ENCODE data around the gene CNMD. TPM values are rescaled to one million over a fixed set of nuclear protein-coding genes. Genes with fewer than 3 reads are reported as not detected.

The CNMD gene
- total RNA-seq, 2 experiments from 2014 or later, result not detected

DNA sequence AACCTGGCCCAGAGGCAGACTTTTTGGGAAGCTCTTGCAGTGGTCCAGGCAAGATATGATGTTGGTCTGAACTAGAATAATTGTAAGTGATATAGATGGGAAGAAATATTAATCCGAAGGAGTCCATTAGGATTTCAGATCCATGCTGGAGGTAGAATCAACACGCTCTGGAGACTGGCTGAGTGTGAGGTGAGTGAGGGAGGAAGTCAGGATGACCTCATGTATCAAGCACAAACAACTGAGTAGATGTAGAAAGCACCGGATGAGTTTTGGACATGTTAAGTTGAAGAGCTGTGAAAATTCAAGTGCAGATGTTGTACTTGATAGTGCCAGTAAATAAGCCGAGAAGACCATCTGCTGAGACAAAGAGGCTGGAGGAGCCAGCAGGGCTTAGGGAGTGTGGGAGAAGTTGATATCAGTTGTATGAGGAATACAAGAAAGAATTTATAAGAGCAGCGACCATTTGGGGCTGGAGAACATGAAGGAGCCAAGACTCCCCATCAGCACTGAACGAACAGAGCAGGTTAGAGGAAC, 5.3 kb upstream of the CNMD start:
- CTCF ChIA-PET (ENCODE audit: unreplicated experiment), result no interaction called here
- Histone ChIP-seq H3K27ac (ENCODE audit: low read depth, low read length, poor library complexity, severe bottlenecking) (no peak overlapping the region), H3K9me3 (ENCODE audit: low read length) (no peaks in the 10 kb centered on the region), H3K36me3 (ENCODE audit: insufficient read depth, low read length) (no peaks in the 10 kb centered on the region), H3K4me3 (ENCODE audit: low read depth, low read length, poor library complexity, severe bottlenecking) (no peak overlapping the region), H2AFZ (ENCODE audit: low read length) (no peak overlapping the region), H4K20me1 (ENCODE audit: insufficient read depth, low read length) (no peaks in the 10 kb centered on the region), H3K9me2 (ENCODE audit: insufficient read depth, low read length) (no peaks in the 10 kb centered on the region), H3K79me2 (ENCODE audit: insufficient read depth, low read depth, low read length) (no peaks in the 10 kb centered on the region), H3K4me2 (ENCODE audit: low read length) (no peak overlapping the region), H3K4me1 (ENCODE audit: insufficient read depth, low read length, poor library complexity, severe bottlenecking) (no peaks in the 10 kb centered on the region)
- POLR2A ChIA-PET, result no interaction called here
- intact Hi-C loops (cut with micrococcal nuclease; ENCODE audit: unreplicated experiment), result no loop called here
- TF ChIP-seq, protein P1, sequence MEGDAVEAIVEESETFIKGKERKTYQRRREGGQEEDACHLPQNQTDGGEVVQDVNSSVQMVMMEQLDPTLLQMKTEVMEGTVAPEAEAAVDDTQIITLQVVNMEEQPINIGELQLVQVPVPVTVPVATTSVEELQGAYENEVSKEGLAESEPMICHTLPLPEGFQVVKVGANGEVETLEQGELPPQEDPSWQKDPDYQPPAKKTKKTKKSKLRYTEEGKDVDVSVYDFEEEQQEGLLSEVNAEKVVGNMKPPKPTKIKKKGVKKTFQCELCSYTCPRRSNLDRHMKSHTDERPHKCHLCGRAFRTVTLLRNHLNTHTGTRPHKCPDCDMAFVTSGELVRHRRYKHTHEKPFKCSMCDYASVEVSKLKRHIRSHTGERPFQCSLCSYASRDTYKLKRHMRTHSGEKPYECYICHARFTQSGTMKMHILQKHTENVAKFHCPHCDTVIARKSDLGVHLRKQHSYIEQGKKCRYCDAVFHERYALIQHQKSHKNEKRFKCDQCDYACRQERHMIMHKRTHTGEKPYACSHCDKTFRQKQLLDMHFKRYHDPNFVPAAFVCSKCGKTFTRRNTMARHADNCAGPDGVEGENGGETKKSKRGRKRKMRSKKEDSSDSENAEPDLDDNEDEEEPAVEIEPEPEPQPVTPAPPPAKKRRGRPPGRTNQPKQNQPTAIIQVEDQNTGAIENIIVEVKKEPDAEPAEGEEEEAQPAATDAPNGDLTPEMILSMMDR (conservative IDR thresholded peaks at IDR 0.05; ENCODE audit: low read length), result no peak
- no peak for TF ChIP-seq EZH2phosphoT487 (IDR thresholded peaks at IDR 0.05; ENCODE audit: borderline replicate concordance, low read depth, low read length)
- no peak for DNase-seq (ENCODE audit: low spot score)
- no TSS peak for BruUV-seq (replicated peaks)

DNA sequence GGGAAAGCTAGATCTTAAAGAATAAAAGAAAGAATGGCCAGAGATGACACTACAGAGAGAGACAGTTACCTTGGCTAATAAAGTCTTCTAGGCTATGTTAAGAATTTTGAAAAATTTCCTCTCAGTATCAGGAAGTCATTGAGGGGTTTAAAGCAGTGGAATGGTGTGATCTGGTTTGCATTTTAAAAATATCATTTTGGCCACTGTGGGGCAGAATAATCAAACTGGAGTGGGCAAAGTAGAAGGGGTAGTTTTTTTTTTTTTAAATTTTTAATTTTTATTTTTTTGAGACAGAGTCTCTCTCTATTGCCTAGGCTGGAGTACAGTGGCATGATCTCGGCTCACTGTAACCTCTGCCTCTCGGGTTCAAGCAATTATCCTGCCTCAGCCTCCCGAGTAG, 4.4 kb upstream of the CNMD start:
- Histone ChIP-seq H3K36me3 (ENCODE audit: insufficient read depth, low read length) (no peaks in the 10 kb centered on the region), H3K9me2 (ENCODE audit: insufficient read depth, low read length) (no peaks in the 10 kb centered on the region), H2AFZ (ENCODE audit: low read length) (no peak overlapping the region), H3K4me2 (ENCODE audit: low read length) (no peak overlapping the region), H3K4me1 (ENCODE audit: insufficient read depth, low read length, poor library complexity, severe bottlenecking) (no peaks in the 10 kb centered on the region), H3K27ac (ENCODE audit: low read depth, low read length, poor library complexity, severe bottlenecking) (no peak overlapping the region), H4K20me1 (ENCODE audit: insufficient read depth, low read length) (no peaks in the 10 kb centered on the region), H3K4me3 (ENCODE audit: low read depth, low read length, poor library complexity, severe bottlenecking) (no peak overlapping the region), H3K79me2 (ENCODE audit: insufficient read depth, low read depth, low read length) (no peaks in the 10 kb centered on the region), H3K9me3 (ENCODE audit: low read length) (no peaks in the 10 kb centered on the region)
- intact Hi-C loops (cut with micrococcal nuclease; ENCODE audit: unreplicated experiment), result no loop called here
- TF ChIP-seq, protein P1 (conservative IDR thresholded peaks at IDR 0.05; ENCODE audit: low read length), result peak; percentile 21; the same call in 1 of the 2 replicates
- no peak for TF ChIP-seq EZH2phosphoT487 (IDR thresholded peaks at IDR 0.05; ENCODE audit: borderline replicate concordance, low read depth, low read length)
- ChIA-PET POLR2A (interaction anchor here (0.8 kb wide), 1 partner anchor 12 kb away, joined by 3 read pairs; no protein-coding TSS in a partner anchor), CTCF (ENCODE audit: unreplicated experiment) (no interaction called here)
- no peak for DNase-seq (ENCODE audit: low spot score)
- BruUV-seq (replicated peaks), result no TSS peak

DNA sequence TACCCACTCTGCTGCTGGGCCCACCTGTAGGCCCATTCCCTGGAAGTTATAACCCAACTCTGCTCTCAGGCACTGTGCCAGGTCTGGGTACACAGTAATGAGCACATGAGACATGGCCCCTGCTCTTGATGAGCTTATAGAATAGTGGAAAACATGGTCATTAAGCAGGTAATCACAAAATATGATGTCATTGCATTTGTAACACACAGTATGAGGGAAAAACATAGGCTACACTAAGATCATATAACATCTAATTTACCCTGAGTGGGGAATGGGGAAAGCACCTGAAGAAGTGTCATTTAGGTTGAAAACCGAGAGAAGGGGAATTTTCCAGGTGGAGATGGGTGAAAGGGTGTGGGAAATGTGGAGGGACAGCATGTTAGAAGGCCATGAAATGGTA, 3.9 kb upstream of the CNMD start:
- intact Hi-C loops (cut with micrococcal nuclease; ENCODE audit: unreplicated experiment), result no loop called here
- POLR2A ChIA-PET, result interaction anchor here (0.8 kb wide), 1 partner anchor 11 kb away, joined by 3 read pairs; no protein-coding TSS in a partner anchor
- no peak for DNase-seq (ENCODE audit: low spot score)
- Histone ChIP-seq H4K20me1 (ENCODE audit: insufficient read depth, low read length) (no peaks in the 10 kb centered on the region), H3K79me2 (ENCODE audit: insufficient read depth, low read depth, low read length) (no peaks in the 10 kb centered on the region), H3K9me3 (ENCODE audit: low read length) (no peaks in the 10 kb centered on the region), H3K36me3 (ENCODE audit: insufficient read depth, low read length) (no peaks in the 10 kb centered on the region), H3K4me1 (ENCODE audit: insufficient read depth, low read length, poor library complexity, severe bottlenecking) (no peaks in the 10 kb centered on the region), H3K27ac (ENCODE audit: low read depth, low read length, poor library complexity, severe bottlenecking) (no peak overlapping the region), H3K4me2 (ENCODE audit: low read length) (no peak overlapping the region), H3K4me3 (ENCODE audit: low read depth, low read length, poor library complexity, severe bottlenecking) (no peak overlapping the region), H2AFZ (ENCODE audit: low read length) (no peak overlapping the region), H3K9me2 (ENCODE audit: insufficient read depth, low read length) (no peaks in the 10 kb centered on the region)
- CTCF ChIA-PET (ENCODE audit: unreplicated experiment), result no interaction called here
- TF ChIP-seq, protein P1 (conservative IDR thresholded peaks at IDR 0.05; ENCODE audit: low read length), result no peak
- no peak for TF ChIP-seq EZH2phosphoT487 (IDR thresholded peaks at IDR 0.05; ENCODE audit: borderline replicate concordance, low read depth, low read length)
- no TSS peak for BruUV-seq (replicated peaks)
